CD4-positive, alpha-beta T cell treated with Interleukin-17A for 4 hours (primary cell): ENCODE data around the gene PITPNC1.
"Not testable (repeated sequence)": the region's sequence is repeated elsewhere in the genome, so short reads cannot be mapped to it uniquely, and the experiment has no call there.

Experiments used
- DNase-seq: peaks from one replicate; pipeline ENCODE4 v3.0.0-alpha.2; 2020; ENCODE audit warnings: mixed read lengths

Gene PITPNC1

DNA sequence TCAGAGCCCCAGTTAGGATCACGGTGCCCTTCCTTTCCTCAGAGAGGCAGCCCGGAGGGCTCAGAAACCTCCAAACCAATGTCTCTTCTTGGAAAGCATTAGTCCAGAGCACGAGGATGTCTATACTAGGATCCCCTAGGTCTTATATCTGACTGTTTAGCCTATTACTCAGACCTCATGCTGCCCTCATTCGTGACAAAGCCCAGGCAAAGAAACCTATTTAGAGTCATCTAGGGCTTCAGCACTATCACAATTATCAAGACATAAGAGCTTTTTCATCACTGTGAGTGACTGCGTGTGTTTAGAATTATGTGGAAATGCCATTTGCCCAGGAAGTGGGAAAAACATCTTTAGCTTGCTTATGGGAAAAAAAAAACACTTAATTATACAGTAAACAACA is 180.8 kb downstream of the PITPNC1 start:
- no peak for DNase-seq

DNA sequence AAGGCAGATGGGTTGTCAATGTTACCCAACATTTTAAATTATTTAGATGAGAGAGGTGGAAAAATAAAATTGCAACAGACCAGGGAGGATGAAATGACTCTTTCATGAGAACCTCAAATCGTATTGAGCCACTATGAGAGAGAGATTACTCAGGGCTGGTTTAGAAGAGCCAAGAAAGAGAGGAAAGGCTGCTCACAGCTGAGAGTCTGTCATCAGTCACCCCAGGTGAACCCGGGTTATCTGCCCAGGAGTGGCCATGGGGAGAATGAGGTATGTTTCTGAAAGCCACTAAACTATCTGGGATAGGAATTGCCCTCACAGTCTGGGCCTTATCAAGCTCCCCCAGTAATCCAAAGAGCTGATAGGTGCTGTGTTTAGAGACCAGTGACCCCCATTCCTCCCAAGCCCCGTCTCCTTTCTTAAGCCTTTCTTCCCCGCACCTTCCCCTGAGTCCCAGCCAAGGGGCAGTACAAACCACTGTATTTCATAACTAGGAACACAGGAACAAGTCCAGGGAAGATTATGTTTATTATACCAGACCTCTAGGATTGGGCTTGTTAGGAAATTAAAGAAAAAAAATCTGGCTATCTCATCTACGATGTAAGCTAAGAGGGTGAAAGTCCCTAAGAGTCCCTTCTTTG is 181.8 kb downstream of the PITPNC1 start:
- DNase-seq, result no peak

- no peak for DNase-seq
These were observed 182.4 kb downstream of the PITPNC1 start for GRCh38 chr17:67559381-67559966.

DNA sequence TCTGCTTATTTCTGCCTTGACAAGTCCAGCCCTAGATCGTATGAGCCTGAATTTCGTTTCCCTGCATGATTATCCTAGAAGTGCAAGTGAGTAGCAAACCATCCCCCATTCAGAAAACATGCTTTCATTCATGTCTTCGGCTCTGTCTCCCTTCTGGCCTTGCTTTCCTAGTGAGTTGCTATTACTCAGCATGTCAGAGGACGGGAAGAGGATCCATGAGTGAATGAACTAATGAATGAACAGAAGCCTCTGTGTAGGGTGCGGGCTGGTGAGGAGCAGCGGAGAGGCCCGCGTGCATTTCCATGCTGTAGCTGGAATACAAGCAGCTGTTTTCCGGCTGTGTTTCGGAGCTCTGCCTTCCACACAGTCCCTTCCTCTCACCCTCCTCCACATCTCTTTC is 184.9 kb downstream of the PITPNC1 start:
- no peak for DNase-seq

DNA sequence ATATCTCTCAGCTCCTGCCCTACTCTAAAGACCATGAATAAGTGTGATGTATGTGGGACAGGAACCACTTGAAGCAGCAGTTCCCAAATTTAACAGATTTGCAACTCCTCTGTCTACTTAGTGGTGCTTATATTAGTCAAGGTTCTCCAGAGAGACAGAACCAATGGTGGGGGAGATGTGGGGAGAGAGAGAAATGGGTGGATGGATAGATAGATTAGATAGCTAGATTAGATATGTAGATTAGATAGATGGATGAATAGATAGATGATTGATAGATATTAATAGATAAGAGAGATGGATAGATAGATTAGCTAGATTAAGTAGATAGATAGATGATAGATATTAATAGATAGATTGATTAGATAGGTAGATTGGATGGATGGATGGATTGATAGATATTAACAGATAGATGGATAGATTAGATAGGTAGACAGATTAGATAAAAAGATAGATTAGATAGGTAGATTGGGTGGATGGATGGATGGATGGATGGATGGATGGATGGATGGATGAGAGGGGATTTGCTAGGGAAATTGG is 186.7 kb downstream of the PITPNC1 start:
- DNase-seq, result no peak

DNA sequence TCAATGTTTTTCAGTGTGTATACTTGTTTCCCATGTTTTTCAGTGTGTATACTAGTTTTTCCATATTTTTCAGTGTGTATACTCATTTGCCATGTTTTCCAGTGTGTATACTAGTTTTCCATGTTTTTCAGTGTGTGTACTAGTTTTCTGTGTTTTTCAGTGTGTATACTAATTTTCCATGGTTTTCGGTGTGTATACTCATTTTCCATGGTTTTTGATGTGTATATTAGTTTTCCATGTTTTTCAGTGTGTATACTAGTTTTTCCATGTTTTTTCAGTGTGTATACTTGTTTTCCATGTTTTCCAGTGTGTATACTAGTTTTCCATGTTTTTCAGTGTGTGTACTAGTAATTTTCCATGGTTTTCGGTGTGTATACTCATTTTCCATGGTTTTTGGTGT is 188.0 kb downstream of the PITPNC1 start:
- DNase-seq, result no peak

- DNase-seq, result no peak
These were observed 189.6 kb downstream of the PITPNC1 start for GRCh38 chr17:67566656-67567055.

DNA sequence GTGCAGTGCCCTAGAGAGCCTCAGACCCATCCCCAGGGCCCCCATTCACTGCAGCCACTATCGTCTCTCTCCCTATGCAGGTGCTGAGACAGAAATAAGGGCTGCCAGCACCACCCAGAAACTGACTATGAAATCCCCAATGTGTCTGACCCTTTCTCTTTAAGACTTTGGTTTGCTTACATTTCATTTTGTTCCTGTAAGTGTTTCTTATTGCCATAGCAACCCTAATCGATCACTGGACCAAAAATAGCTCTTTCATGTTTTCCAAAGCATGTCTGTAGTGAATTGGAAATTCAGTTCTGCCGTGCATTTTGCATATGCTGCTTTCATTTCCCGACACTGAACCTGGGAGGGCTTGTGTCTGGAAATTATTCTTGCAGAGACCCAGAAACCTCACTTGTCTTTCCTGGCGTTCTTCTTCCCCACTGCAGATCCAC is 192.0 kb downstream of the PITPNC1 start:
- DNase-seq, result no peak

DNA sequence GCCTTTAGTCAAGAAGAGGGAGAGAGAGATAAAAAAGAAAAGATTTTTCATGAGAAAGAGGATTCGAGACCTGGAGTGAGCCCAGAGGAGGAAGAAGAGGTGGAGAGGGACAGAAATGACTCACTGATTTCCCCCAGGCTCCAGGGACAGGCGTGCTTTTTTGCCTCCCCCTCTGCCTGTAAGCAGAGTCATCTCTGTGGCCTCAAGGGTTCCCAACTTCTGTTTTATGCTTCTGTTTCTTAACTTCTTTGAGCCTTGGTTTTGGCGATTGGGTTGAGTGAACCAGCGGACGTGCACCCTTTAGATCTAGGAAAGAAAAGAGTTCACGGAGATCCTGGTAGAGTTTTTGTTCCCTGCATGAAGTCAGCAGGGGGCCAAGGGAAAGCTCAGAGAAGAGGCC is 192.8 kb downstream of the PITPNC1 start:
- no peak for DNase-seq

DNA sequence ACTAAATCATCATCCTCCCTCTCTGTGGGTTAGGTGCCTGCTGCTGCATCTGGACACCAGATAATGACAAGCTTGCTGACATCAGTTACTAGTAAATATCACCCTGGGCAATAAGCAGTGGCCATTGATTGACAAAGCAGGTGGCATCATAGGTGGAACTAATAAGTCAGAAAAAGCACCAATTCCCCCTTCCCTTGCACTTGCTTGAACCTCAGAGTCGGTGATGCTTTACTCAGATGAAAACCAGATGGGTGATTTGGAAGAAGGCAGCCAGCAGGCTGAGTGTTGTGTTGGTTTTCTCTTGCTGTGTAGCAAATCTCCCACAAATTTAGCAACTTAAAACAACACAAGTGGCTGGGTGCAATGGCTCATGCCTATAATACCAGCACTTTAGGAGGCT is 193.7 kb downstream of the PITPNC1 start:
- no peak for DNase-seq

GRCh38 chr17:67571478-67571877 is 194.4 kb downstream of the PITPNC1 start:
- DNase-seq, result no peak

GRCh38 chr17:67573987-67574657 is 197.0 kb downstream of the PITPNC1 start:
- no peak for DNase-seq

GRCh38 chr17:67574658-67575293 is 197.7 kb downstream of the PITPNC1 start:
- no peak for DNase-seq

DNA sequence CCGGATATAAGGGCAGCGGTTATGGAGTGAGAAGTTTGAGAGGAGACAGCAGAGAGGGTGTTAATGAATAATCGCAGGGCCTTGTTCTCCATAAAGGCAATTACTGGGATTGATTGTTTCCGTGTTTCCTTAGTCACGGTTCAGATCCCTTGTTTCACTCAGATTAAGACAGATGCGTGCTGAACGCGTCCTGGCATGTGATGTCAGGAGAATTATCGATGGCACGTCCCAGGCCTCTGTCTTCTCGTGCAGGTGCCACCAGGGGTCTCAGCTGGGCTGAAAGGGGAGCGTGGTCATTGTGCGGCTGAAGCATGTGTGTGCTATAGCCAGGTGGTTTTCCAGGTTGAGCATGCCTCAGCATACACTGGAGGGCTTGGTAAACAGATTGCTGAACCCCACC is 198.2 kb downstream of the PITPNC1 start:
- no peak for DNase-seq

- no peak for DNase-seq
These were observed 199.5 kb downstream of the PITPNC1 start for GRCh38 chr17:67576471-67577115.

GRCh38 chr17:67577429-67578141 is 200.5 kb downstream of the PITPNC1 start:
- no peak for DNase-seq

GRCh38 chr17:67578142-67578457 is 201.0 kb downstream of the PITPNC1 start:
- no peak for DNase-seq

DNA sequence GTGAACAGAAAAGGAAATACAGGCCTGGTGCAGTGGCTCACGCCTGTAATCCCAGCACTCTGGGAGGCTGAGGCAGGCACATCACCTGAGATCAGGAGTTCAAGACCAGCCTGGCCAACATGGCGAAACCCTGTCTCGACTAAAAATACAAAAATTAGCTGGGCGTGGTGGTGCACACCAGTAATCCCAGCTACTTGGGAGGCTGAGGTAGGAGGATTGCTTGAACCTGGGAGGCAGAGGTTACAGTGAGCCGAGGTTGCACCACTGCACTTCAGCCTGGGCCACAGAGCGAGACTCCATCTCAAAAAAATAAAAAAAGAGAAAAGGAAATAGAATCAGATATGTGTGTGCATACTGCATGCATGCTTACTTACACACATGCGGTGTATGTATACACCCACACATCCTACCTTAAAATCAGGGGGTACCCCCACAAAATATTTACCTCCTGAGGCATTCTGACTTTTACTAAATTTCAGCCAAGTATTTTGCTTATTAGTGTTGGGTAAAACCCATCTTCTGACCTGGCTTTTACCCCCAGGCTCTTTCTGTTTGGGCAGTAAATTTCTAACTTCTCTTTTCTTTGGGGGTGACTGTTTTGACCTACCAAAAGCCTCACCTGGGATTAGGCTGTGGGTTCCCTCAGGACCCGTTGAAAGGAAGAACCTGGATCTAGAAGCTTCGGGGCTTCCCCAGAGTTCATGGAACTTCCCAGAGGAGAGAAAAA is 201.8 kb downstream of the PITPNC1 start:
- DNase-seq, result not testable (repeated sequence)

- no peak for DNase-seq
These were observed 205.6 kb downstream of the PITPNC1 start for GRCh38 chr17:67582673-67583081.

DNA sequence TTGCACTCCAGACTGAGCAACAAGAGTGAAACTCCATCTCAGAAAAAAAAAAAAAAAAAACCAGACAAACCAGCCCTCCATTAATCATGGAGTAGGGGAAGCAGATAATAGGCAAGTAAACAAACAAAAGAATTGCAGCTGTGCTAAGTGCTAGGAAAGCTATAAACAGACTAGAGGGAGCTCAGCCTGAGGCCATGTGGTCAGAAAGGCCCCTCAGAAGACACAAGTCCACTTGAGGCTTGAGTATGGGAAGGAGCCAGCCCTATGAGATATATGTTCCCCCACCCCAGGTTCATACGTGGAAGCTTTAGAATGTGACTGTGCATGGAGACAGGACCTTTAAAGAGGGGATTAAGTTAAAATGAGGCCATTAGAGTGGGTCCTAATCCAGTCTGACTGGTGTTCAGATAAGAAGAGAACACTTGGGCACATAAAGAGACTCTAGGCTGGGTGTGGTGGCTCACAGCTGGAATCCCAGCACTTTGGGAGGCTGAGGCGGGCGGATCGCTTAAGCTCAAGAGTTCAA is 208.1 kb downstream of the PITPNC1 start:
- DNase-seq, result no peak

GRCh38 chr17:67588326-67588725 is 211.2 kb downstream of the PITPNC1 start:
- DNase-seq, result no peak
